ENCODE results near the gene SLC26A1.
A peak's percentile ranks its signal among the peaks of the same experiment; 100 is the strongest.

The SLC26A1 gene

GRCh38 chr4:993111-994029 lies at the start of gene SLC26A1:
Gene SLC26A1, minus strand, starts transcription at chr4:993404. Its CDS starts 1,701 bp downstream, at chr4:991703.
- Histone ChIP-seq H3K36me3 (replicated peaks; ENCODE audit: insufficient read depth, low read length) (no peaks in the 10 kb centered on the region), H3K9ac (ENCODE audit: low read length) (no peak within 1 kb of the TSS), H3K4me1 (ENCODE audit: low read length) (no peaks in the 10 kb centered on the region), H3K9me2 (replicated peaks; ENCODE audit: insufficient read depth, low read length) (no peaks in the 10 kb centered on the region), H4K20me1 (ENCODE audit: insufficient read depth, low read length) (no peaks in the 10 kb centered on the region), H2AFZ (ENCODE audit: low read length) (no peak within 1 kb of the TSS), H3F3A (ENCODE audit: insufficient read depth, low read length) (no peaks in the 10 kb centered on the region), H3K4me3 (ENCODE audit: low read length) (no peak within 1 kb of the TSS), H3K79me2 (ENCODE audit: low read length) (no peaks in the 10 kb centered on the region), H3K9me3 (replicated peaks; ENCODE audit: insufficient read depth, low read length) (no peaks in the 10 kb centered on the region), H3K4me2 (ENCODE audit: low read depth, low read length) (peak within 1 kb of the TSS; percentile 15; the same call in 1 of the 2 replicates), H3K27ac (ENCODE audit: low read length) (no peak within 1 kb of the TSS), H3K27me3 (replicated peaks; ENCODE audit: insufficient read depth, low read length) (no peaks in the 10 kb centered on the region)
- DNase-seq = no peak
- no peak for TF ChIP-seq EZH2 (optimal IDR thresholded peaks at IDR 0.05; ENCODE audit: low read depth, low read length)
- TF ChIP-seq CTCF (IDR thresholded peaks at IDR 0.05; ENCODE audit: low read length) = no peak
- no peak for TF ChIP-seq EZH2phosphoT487 (IDR thresholded peaks at IDR 0.05; ENCODE audit: low read length)

DNA sequence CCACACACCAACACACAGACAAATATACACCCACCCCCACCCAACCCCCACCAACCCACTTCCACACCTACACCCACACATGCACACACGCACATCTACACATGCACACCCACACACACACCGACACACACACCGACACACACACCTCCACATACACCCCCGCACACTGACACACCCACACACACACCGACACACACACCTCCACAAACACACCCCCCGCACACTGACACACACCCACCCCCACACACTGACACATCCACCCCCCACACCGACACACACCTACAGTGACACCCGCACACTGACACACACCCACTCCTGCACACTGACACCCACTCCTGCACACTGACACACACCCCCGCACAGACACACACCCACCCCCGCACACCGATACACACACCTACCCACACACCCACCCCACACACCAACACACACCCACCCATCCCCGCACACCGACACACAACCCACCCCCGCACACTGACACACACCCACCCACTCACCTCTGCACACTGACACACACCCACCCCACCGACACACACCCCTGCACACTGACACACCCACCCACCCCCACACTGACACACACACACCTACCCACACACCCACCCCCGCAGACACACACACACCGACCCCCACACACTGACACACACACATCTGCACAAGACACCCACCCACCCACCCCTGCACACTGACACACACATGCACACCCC lies 49.3 kb upstream of the SLC26A1 start:
- no peaks in the 10 kb centered on the region for H3F3A ChIP-seq (ENCODE audit: insufficient read depth, low read length)
- H3K36me3 ChIP-seq (replicated peaks; ENCODE audit: insufficient read depth, low read length) = no peaks in the 10 kb centered on the region
- no peaks in the 10 kb centered on the region for H3K4me1 ChIP-seq (ENCODE audit: low read length)
- no peak for DNase-seq
- no peaks in the 10 kb centered on the region for H3K79me2 ChIP-seq (ENCODE audit: low read length)
- no peak overlapping the region for H3K9ac ChIP-seq (ENCODE audit: low read length)
- H3K9me2 ChIP-seq (replicated peaks; ENCODE audit: insufficient read depth, low read length) = no peaks in the 10 kb centered on the region
- no peak overlapping the region for H2AFZ ChIP-seq (ENCODE audit: low read length)
- no peak for TF ChIP-seq CTCF (IDR thresholded peaks at IDR 0.05; ENCODE audit: low read length)
- no peak for TF ChIP-seq EZH2phosphoT487 (IDR thresholded peaks at IDR 0.05; ENCODE audit: low read length)
- no peak for TF ChIP-seq EZH2 (optimal IDR thresholded peaks at IDR 0.05; ENCODE audit: low read depth, low read length)
- no peak overlapping the region for H3K4me2 ChIP-seq (ENCODE audit: low read depth, low read length)
- H3K27me3 ChIP-seq (replicated peaks; ENCODE audit: insufficient read depth, low read length) = no peaks in the 10 kb centered on the region
- H3K4me3 ChIP-seq (ENCODE audit: low read length) = no peak overlapping the region
- H3K27ac ChIP-seq (ENCODE audit: low read length) = no peak overlapping the region
- H3K9me3 ChIP-seq (replicated peaks; ENCODE audit: insufficient read depth, low read length) = no peaks in the 10 kb centered on the region
- no peaks in the 10 kb centered on the region for H4K20me1 ChIP-seq (ENCODE audit: insufficient read depth, low read length)

GRCh38 chr4:1041936-1042330 lies 48.7 kb upstream of the SLC26A1 start:
- H3K4me3 ChIP-seq (ENCODE audit: low read length) = no peak overlapping the region
- H3K9me3 ChIP-seq (replicated peaks; ENCODE audit: insufficient read depth, low read length) = no peaks in the 10 kb centered on the region
- DNase-seq = no peak
- no peak overlapping the region for H3K27ac ChIP-seq (ENCODE audit: low read length)
- no peaks in the 10 kb centered on the region for H3K27me3 ChIP-seq (replicated peaks; ENCODE audit: insufficient read depth, low read length)
- H2AFZ ChIP-seq (ENCODE audit: low read length) = no peak overlapping the region
- no peaks in the 10 kb centered on the region for H4K20me1 ChIP-seq (ENCODE audit: insufficient read depth, low read length)
- H3K79me2 ChIP-seq (ENCODE audit: low read length) = no peaks in the 10 kb centered on the region
- no peaks in the 10 kb centered on the region for H3F3A ChIP-seq (ENCODE audit: insufficient read depth, low read length)
- H3K9ac ChIP-seq (ENCODE audit: low read length) = no peak overlapping the region
- H3K9me2 ChIP-seq (replicated peaks; ENCODE audit: insufficient read depth, low read length) = no peaks in the 10 kb centered on the region
- no peak overlapping the region for H3K4me2 ChIP-seq (ENCODE audit: low read depth, low read length)
- no peaks in the 10 kb centered on the region for H3K4me1 ChIP-seq (ENCODE audit: low read length)
- H3K36me3 ChIP-seq (replicated peaks; ENCODE audit: insufficient read depth, low read length) = no peaks in the 10 kb centered on the region
- TF ChIP-seq CTCF (IDR thresholded peaks at IDR 0.05; ENCODE audit: low read length) (no peak), EZH2phosphoT487 (IDR thresholded peaks at IDR 0.05; ENCODE audit: low read length) (no peak), EZH2 (optimal IDR thresholded peaks at IDR 0.05; ENCODE audit: low read depth, low read length) (no peak)

Measured in MM.1S (cell line).